Hypothalamus (tissue), 51 donors: ENCODE results near the gene GARNL3.

Experiments
- DNase-seq, 51 donors: peaks; one replicate each; lab custom pipeline; 2025; lab: John Stamatoyannopoulos, UW

The GARNL3 gene

DNA sequence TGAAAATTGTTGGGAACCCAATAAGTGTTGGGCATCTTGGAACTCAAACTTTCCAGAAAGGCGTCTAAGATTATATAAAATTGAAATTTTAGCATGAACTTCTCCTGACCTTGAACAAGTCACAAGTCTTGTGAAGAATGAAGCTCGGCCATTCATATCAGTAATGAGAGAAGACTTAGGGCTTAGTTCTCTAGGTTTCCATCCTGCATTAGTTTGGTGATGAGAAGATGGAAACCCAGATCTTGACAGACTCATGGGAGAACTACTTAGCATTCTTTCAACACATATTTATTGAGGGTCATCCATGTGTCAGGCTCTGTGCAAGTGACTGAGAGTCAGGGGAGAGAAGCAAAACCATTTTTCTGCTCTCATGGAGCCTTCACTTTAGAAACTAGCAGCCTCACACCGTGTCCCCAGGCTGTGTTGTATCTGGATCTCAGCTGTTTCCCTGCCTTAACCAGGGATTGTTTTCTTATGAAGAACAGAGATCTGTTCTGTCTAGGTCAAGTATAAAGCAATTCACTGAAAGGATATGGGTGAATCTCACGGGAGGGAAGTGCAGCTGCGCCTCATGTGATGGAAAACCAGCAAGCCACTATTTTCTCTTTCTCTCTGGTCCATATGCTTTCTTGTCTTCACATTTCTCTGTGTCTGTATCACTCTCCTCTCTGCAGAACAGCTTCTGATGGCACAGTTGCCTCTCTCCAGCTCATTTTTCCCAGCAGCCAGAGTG lies 3.4 kb downstream of the GARNL3 start:
- peak in 5 of 51 donors; percentile 11 to 32 (median 22) for DNase-seq

DNA sequence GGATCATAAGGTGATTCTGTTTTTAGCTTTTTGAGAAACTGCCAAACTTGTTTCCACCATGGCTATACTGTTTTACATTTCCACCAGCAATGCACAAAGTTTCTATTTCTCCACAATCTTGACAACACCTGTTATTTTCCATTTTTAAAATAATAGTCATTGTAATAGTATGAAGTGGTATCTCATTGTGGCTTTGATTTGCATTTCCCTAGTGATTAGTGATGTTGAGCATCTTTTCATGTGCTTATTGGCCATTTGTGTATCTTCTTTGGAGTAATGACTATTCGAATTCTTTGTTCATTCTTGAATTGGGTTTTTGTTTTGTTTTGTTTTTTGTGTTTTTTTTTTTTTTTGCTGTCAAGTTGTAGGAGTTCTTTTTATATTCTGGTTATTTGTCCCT lies 4.9 kb downstream of the GARNL3 start:
- no peak for DNase-seq

DNA sequence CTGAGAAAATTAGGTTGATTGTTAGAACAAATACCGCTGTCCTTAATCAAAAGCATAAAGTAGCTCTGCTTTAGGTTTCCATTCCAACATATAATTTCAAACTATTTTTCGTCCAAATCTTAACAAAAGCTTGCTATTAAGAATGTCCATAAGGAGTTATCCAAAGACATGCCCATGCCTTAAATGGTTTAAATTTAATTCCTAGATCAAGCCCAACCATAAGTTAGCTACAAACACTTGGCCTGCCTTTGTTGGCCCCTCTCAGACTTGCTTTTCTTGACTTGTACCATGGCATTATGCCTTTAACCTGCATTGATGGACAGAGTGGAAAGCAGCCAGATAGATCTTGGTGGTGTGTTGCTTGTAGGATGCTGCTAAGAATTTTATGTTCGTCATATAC lies 8.8 kb downstream of the GARNL3 start:
- DNase-seq = no peak

DNA sequence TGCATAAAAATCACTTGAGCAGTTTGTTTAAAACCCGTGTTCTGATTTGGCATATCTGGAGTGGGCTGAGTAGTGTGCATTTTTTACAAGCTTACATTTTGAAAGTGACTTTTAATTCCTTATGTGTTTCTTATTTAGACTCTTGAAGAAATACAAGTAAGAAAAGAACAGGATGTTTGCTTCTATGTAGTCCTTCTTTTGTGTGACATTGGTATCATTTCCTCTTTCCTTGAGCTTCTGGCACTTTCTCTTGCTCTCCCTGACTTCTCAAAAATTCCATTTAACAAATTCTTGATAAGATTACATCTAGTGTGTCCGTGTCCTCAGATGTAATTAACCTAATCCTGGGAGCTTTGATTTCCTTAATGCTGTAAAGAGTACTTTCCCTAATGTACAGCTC lies 12.5 kb downstream of the GARNL3 start:
- peak in 1 of 51 donors; percentile 50 for DNase-seq

DNA sequence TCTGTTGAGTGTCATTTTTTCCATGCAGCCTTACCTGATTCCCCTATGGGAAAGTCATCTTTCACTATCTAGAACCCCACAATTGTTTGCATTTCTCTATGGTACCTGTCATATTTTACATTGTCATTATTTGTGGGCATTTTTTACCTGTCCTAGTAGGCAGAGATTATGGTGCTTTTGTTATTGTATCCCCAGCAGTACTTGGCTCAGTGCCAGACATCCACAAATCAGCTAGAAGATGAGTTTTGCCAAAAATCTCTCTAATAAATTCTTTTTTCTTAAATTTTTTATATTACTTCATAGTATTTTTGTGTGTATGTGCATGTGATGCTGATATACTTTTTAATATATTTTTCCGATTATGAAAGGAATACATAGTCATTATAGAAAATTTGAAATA lies 13.2 kb downstream of the GARNL3 start:
- no peak for DNase-seq

DNA sequence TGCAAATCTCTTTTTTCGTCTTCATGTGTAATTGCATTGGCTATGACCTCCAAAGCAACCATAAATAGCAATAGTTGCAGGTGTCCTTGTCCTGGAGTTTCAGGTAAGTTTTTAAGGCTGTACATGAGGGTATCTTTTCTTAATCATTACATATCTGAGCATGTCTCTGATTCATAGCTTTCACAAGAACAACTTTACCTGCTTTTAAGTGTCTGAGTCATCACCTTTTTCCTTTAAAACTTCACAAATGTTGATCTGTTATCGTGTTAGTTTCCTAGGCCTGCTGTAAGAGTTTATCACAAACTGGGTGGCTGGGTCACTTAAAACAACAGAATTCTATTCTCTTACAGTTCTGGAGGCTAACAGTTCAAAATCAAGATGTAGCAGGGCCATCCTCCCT lies 13.8 kb downstream of the GARNL3 start:
- DNase-seq = no peak

DNA sequence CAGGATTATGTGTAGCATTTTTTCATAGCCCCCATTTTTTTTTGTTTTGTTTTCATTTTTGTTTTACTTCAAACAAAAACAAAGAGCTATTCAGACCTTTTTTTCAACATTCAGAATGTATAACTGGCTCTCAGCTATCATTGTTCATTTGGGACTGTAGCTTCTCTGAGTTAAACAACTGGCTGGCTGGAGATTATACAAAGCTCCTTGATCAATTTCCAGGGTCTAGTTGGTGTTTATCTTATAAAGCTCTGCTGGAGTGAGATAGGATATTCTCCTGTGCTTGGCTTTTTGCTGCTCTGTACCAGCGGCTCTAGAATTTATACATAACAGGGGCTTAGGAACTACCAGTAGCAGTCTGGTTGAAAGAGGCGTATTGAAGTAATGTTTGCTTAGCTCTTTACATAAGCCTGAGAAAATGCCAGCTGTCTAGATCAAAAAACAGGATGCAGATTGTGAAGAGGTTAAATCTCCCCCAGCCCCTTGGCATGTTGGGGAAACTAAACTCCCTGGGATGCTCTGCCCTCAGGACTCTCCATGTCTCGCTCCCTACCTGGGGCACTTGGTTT lies 15.2 kb downstream of the GARNL3 start:
- DNase-seq = peak in 1 of 51 donors; percentile 24

DNA sequence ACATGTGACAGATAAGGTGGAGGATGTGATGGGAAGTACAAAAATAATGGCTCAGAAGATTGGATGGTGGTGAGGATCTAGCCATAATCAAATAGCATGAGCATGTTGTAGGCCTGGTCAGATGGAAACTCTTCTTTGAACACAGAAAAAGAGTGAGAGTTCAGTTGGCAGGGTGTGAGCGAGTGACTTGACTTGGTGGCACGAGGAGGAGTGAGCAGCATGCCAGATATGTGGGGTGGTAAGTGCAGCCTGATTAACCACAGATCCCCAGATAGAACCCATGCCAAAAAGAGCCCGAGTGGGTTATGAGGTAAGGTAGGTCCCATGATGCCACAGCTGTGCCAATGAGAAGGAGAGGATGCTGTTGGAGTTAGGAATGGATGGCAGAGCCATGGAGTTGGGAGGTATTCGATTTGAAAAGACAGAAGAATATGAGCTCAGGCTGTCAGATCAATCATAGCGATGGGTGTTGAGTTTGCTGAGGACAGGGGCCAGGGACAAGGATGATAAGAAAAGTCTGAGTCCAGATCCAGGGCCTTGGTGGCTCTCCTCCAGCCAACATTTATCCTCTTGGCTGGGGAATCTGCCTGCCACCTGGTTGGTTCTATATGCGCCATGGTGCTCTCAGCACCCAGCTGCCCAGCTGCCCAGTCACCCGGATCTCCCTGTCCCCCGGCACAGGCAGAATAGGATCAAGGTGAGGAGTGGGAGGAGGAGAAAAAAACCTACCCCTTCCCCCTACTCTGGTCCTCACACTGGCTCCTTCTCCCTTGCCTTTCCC lies 16.5 kb downstream of the GARNL3 start:
- no peak for DNase-seq

DNA sequence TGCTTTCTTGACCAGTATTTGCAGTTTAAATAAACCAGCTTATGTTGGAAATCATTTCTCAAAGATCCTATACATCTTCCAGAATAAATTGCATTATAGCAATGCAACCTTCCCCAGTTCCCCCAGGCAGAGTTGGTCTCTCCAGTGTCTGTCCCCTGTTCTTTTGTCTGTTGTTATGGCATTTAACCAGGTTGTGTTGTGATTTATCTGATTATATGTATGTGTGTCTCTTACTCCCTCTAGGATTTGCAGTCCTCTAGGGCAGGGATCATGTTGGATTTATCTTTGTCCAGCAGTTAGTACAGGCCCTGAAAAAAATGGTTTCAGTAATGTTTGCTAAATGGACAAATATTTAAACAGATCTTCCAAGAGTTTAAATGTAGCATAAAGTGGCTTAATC lies 17.3 kb downstream of the GARNL3 start:
- no peak for DNase-seq

DNA sequence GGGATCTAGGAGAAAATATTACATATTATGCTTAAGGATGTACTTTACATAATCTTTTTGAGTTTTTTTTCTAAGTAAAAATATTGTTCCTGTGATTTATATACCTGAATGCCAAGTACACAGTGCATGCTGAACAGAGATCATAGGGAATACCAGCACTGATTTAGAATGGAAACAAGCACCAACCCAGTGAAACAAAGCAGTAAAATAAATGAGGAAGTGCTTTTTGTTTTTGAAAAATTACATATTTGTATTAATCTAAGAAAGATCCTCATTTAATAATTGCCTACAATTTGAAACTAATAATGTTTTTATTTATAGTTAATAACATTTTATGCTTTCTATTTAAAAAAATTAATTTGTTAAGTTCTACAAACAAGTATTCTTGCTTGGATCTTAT lies 18.0 kb downstream of the GARNL3 start:
- DNase-seq = no peak

DNA sequence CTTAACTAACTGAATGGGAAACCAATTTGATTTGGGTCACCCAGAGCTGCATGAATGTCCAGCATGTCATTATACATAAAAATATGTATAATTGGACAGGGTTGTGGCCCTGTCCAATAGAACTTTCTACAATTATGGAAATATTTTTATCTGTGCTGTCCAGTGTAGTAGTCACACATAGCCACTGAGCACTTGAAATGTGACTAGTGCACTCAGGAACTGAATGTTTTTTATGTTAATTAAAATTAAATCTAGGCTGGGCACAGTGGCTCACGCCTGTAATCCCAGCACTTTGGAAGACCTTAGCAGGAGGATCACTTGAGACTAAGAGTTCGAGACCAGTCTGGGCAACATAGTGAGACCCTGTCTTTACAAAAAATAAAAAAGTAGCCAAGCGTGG lies 18.6 kb downstream of the GARNL3 start:
- DNase-seq = no peak

DNA sequence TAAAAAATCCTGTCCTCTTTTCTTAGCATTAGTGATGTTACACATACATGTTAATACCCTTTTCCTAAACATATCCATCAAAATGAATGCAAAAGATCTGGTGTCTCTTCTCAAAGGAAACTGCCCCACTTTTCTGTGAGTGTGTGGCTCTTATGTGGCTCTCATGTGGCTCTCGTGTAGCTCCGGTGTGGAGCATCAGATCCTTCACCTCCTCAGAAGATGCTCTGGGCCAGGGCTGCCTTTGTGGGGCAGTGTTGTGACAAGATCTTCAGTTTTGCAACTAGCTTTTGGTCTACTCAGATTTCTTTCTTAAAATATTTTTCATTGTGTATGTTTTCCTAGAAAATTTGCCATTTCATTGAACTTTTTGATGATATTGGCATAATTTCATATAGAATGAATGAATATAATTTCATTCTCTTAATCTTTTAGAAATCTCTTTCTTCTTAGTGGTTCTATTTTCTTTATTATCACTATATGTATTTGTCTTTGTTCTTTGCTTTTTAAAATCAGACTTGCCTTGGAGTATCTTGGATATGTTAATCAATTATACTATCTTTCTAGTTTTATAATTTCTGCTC lies 19.4 kb downstream of the GARNL3 start:
- DNase-seq = peak in 18 of 51 donors; percentile 10 to 56 (median 34)

DNA sequence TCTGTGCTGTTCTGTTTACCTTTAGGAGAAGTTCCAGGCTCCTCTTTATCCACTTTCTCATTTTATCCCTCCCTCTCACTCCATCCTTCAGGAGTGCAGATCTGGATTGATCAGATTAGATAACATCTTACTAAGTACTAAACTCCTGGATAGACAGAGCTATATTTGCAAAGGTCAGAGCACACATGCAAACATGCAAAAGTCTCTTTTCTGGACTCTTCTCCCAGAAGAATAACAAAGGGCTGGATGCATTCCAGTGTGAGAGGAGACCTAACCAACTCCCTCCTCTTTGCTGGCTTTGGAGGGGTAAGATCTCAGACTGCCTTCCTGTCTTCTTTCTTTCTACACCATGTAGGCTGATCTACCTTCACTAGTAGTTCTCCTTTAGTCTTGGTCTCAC lies 21.4 kb downstream of the GARNL3 start:
- no peak for DNase-seq

DNA sequence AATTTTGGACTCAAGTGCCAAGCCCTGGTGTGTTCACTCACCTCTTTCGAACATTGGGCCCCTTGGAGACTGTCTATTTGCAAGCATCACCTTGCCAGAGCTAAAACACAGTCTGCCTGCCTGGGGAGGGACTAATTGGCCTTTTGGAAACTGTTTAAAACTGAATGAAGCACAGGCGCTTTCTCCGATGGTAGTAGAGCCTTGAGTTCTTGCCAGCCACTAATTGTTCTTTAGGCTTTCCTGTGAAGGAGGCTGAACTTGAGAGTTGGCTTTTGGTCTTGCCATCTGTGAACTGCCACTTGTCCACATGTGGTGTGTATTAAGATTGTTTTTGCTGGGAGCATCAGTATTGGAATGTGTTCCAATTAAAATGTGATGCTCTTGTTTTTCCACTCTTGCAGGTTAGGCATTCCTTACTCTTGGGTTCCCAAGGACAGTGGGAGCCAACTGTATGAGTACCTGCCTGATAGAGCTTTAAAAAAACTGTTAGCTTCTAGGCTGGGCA lies 26.0 kb downstream of the GARNL3 start:
- peak in 1 of 51 donors; percentile 23 for DNase-seq

DNA sequence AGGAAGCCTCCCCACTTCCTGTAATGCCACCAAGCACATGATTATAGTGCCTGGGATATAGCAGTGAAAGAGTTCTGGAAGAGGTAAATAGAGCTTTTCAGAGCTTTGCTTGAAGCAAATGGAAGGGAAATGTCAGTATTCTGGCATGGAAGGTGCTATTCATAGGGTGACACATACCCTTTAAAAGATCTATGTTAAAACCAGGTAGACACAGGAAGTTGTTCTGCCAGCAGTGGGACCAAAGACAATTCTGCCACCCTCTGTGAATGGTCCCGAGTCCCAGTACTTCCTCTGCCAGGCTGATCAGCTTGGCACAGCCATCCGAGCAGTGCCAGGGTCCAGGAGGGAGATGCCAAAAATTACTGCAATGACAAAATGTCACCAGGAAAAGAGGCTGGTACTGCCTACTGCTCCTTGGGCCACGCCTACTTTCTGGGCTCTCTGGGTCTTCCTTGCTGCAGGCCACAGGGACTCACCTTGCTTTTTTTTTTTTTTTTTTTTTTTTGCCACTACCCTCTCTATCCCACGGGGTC lies 26.7 kb downstream of the GARNL3 start:
- peak in 2 of 51 donors; percentile 18 to 27 for DNase-seq

DNA sequence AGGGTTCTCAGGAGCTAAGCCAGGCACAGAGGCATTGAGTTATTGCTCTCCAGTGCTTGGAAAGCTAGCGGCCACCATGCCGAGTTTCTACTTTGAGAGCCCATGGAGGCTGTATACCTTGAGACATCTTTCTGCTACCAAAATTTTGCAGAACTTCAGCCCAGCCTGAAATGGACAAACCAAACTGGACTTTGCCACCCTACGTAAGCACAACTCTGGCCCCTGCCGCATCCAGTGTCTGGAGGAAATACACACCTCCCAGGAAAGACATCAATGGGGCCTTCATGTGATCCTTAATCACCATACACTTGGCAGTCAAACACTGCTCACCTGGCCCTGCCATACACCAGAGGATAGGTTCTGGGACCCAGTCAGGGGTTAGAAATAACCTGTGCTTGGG lies 27.8 kb downstream of the GARNL3 start:
- no peak for DNase-seq

DNA sequence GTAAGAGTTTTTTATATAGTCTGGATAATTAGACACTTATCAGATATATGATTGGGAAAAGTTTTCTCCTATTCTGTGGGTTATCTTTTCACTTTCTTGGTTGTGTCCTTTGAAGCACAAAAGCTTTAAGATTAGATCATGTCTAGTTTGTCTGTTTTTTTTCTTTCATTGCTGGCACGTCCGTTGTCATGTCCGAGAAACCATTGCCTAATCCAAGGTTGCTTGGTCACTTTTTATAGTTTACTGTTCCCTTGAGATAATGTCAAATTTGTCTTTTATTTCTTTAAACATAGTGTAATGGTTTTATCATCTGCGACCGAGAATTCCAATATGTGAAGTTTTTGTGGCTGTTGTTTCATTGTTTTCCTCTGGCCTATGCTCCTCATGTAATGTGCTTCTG lies 28.8 kb downstream of the GARNL3 start:
- DNase-seq = no peak

DNA sequence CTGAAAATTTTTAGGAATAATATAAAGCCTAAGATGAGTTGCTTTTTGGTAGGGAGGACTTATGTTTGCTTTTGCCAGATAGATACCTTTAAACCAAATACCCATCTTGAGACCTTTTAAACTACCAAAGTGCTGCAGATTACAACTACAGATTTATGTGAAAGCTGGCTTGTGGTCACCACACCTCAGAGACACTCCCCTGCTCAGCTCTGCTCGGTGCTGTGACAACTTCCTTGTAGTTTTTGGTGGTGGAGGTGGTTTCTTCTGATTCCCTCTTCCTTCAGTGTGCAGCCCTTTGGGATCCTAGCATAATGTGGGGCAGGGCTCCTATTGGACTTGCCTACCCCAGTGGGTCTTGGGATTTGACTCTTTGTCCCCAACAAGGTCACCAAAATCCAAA lies 29.2 kb downstream of the GARNL3 start:
- DNase-seq = no peak

DNA sequence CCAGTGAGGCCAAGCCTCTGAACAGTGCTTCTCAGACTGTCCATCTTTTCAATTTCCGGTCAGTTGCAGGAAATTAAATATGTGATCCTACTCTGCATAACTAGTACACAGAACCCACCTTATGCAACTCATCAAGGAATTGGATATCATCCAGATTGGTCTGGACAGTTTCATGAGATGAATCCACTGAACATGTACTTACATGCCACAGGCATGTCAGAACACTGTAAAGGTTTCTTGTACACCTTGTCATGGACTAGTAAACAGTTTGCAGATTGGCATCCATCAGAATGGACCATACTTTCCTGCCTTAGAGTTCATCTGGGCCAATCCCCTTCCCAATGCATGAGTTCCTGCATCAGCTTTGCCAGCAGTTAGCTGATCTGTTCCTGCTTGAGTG lies 30.4 kb downstream of the GARNL3 start:
- DNase-seq = no peak

DNA sequence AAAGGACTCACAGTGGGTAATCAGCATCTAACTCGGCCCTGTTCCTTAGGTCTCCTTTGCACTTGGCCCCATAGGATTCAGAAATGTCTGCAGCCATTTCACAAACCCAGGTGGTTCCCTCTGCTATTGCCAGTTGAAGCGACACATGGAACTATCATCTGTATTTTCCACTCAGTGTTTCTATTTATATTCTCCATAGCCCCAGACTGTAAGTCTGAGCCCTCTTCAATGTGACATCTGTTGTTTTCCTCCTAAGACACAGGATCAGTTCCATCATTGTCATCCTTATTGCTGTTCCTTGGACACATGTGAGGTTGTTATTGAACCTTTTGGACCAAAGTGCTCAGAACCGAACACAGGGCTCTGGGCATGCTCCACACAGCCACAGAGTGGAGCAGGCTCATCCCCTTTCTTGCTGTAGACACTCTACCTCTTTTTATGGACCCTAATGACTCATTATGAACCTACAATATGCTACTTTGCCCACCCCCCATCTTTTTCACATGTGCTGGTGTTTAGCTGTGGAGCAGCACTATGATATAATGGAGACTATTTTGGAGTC lies 36.4 kb downstream of the GARNL3 start:
- DNase-seq = no peak

DNA sequence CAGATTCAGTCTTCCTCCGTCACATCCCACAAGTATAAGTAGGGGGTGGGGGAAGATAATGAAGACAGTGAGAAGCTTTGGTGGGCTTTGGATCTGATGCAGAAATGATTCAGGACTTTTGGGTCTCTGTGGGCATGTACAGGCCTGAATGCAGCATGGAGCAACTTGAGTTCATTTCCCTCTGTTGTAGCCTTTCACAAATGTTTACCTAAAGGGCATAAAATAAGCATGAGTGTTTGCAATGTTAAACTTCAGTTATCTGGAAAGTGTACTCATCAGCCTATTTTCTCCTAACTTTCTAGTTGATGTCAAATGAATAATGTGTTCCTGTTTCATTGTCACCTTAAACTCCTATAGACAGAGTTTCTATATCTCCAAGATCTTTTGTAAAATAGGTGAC lies 39.3 kb downstream of the GARNL3 start:
- DNase-seq = no peak
